Measurements from ENCODE around the gene ROBO2. TPM values are rescaled to one million over a fixed set of nuclear protein-coding genes. Genes with fewer than 3 reads are reported as not detected.

ROBO2 gene
- total RNA-seq, 1 donor from 2014 or later, result 3.9 TPM

DNA sequence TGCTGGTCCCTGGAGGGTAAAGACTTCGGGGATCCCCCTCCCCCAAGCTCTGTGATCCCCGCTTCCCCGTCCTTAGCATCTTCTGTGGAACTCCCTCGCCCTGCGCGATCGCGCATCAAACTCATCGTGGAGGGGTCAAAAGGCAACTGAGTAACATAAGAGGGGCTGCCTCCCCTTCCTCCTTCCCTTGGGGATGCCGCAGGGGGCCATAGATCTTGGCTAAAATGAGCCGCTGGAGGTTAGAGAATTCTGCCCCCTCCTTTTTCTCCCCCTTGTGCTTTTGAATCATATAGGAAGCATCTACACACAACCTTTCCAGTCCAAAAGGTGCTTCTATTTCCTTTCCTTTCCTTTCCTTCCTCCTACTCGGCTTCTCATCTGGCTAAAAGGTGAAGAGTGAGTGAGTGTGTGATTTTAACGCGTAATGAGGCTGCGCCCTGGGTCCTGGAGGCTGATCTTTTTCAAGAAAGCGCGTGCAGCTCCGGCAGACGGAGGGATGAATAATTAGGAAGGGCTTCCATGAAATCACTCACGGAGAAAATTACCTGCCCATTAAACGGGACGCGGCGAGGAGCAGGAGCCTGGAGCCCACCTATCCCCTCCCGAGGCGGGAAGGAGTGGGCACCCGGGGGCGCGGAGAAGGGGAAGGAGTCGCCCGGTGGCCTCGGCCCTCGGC lies 831 bp upstream of the ROBO2 start:
- DNase-seq (ENCODE audit: low read depth), result no peak
- Histone ChIP-seq H3K4me3 (ENCODE audit: low read depth, low read length) (peak overlapping the region; percentile 50), H3K27me3 (ENCODE audit: control insufficient read depth, insufficient read depth, low read length) (peaks cover 5% of the 10 kb centered on the region), H3K36me3 (ENCODE audit: control insufficient read depth, insufficient read depth, low read length) (no peaks in the 10 kb centered on the region)
- TF ChIP-seq, protein P1, sequence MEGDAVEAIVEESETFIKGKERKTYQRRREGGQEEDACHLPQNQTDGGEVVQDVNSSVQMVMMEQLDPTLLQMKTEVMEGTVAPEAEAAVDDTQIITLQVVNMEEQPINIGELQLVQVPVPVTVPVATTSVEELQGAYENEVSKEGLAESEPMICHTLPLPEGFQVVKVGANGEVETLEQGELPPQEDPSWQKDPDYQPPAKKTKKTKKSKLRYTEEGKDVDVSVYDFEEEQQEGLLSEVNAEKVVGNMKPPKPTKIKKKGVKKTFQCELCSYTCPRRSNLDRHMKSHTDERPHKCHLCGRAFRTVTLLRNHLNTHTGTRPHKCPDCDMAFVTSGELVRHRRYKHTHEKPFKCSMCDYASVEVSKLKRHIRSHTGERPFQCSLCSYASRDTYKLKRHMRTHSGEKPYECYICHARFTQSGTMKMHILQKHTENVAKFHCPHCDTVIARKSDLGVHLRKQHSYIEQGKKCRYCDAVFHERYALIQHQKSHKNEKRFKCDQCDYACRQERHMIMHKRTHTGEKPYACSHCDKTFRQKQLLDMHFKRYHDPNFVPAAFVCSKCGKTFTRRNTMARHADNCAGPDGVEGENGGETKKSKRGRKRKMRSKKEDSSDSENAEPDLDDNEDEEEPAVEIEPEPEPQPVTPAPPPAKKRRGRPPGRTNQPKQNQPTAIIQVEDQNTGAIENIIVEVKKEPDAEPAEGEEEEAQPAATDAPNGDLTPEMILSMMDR (IDR thresholded peaks at IDR 0.05; ENCODE audit: insufficient read depth, low read length, poor library complexity, severe bottlenecking), result no peak

GRCh38 chr3:77040216-77040615 lies 317 bp downstream of the ROBO2 start:
- DNase-seq (ENCODE audit: low read depth), result no peak
- H3K4me3 ChIP-seq (ENCODE audit: low read depth, low read length), result peak overlapping the region; percentile 50
- no peaks in the 10 kb centered on the region for H3K36me3 ChIP-seq (ENCODE audit: control insufficient read depth, insufficient read depth, low read length)
- H3K27me3 ChIP-seq (ENCODE audit: control insufficient read depth, insufficient read depth, low read length), result peaks cover 5% of the 10 kb centered on the region
- TF ChIP-seq, protein P1 (IDR thresholded peaks at IDR 0.05; ENCODE audit: insufficient read depth, low read length, poor library complexity, severe bottlenecking), result no peak

- peaks cover 5% of the 10 kb centered on the region for H3K27me3 ChIP-seq (ENCODE audit: control insufficient read depth, insufficient read depth, low read length)
- no peak for DNase-seq (ENCODE audit: low read depth)
- H3K36me3 ChIP-seq (ENCODE audit: control insufficient read depth, insufficient read depth, low read length), result no peaks in the 10 kb centered on the region
- TF ChIP-seq, protein P1 (IDR thresholded peaks at IDR 0.05; ENCODE audit: insufficient read depth, low read length, poor library complexity, severe bottlenecking), result no peak
- H3K4me3 ChIP-seq (ENCODE audit: low read depth, low read length), result no peak overlapping the region
Measured at GRCh38 chr3:77040926-77041722, 1.2 kb downstream of the ROBO2 start.

DNA sequence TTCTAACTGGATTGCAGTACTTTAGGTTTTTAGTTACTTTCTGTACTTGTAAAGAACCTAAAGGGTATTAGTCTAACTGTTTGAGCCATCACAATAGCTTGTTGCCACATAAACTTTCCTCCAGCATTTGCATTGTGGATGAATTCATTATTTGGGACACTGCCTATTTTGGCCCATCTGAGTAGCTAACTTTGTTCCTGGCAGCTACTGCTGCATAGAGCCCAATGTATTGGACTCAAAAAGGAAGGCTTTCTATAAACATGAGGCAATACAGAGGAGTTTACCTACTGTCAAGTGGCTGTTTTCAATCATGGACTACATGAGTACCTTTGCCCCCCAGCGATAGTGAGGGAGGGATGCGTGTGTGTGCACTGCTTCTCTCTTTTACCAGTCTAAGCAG lies 1.9 kb downstream of the ROBO2 start:
- Histone ChIP-seq H3K27me3 (ENCODE audit: control insufficient read depth, insufficient read depth, low read length) (peaks cover 5% of the 10 kb centered on the region), H3K4me3 (ENCODE audit: low read depth, low read length) (no peak overlapping the region), H3K36me3 (ENCODE audit: control insufficient read depth, insufficient read depth, low read length) (no peaks in the 10 kb centered on the region)
- no peak for DNase-seq (ENCODE audit: low read depth)
- TF ChIP-seq, protein P1 (IDR thresholded peaks at IDR 0.05; ENCODE audit: insufficient read depth, low read length, poor library complexity, severe bottlenecking), result no peak

DNA sequence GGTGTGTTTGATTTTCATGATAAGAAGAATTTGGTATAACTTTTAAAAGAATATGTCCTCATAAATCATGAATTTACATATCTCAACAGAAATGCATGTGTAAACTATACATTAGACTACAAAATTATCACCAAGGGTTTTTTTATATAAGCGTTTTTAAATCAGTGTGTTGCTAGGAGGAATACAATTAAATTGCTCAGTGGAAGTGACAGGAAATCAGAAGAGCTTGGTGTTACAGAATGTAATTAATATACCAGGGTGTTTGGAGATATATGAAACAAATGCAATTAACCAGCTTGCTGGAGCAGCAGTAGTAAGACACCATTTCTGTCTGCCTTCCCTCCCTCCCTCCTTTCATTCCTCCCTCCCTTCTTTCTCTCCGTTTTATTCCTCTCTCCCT lies 2.4 kb downstream of the ROBO2 start:
- no peaks in the 10 kb centered on the region for H3K36me3 ChIP-seq (ENCODE audit: control insufficient read depth, insufficient read depth, low read length)
- DNase-seq (ENCODE audit: low read depth), result no peak
- H3K4me3 ChIP-seq (ENCODE audit: low read depth, low read length), result no peak overlapping the region
- H3K27me3 ChIP-seq (ENCODE audit: control insufficient read depth, insufficient read depth, low read length), result peaks cover 5% of the 10 kb centered on the region
- TF ChIP-seq, protein P1 (IDR thresholded peaks at IDR 0.05; ENCODE audit: insufficient read depth, low read length, poor library complexity, severe bottlenecking), result no peak
